HL-60 (cell line): ENCODE measurements around the gene ISG20.

ENCODE experiments used
- CTCF ChIP-seq: IDR thresholded peaks from one replicate; pipeline ENCODE4 v1.5.1; 2011; ENCODE audit warnings: low read length, control low read depth, inconsistent platforms; ENCODE audit not compliant: insufficient read depth
- GABPA ChIP-seq: IDR thresholded peaks from 2 replicates; pipeline ENCODE4 v1.6.1; 2012; ENCODE audit warnings: low read depth
- POLR2AphosphoS5 ChIP-seq: IDR thresholded peaks from 2 replicates; pipeline ENCODE4 v1.6.1; 2012; ENCODE audit warnings: low read depth
- REST ChIP-seq: IDR thresholded peaks from 2 replicates; pipeline ENCODE4 v1.6.1; 2012; ENCODE audit warnings: low read depth; ENCODE audit not compliant: insufficient replicate concordance

GRCh38 chr15:88631464-88632028, 7.3 kb upstream of the ISG20 start:
- TF ChIP-seq CTCF = no peak
- TF ChIP-seq POLR2AphosphoS5 = no peak
- no peak for TF ChIP-seq GABPA
- TF ChIP-seq REST = no peak
